Measurements from ENCODE around the gene BPIFB1.

Gene BPIFB1

GRCh38 chr20:33317424-33318095 is 34.5 kb downstream of the BPIFB1 start:
- Histone ChIP-seq H3K36me3 (ENCODE audit: control insufficient read depth, insufficient read depth, low read length) (no peaks in the 10 kb centered on the region), H3K9me3 (ENCODE audit: control insufficient read depth, low read length) (no peaks in the 10 kb centered on the region), H3K27me3 (ENCODE audit: control insufficient read depth, insufficient read depth, low read length) (peaks cover 4% of the 10 kb centered on the region), H3K4me3 (ENCODE audit: low read length) (no peak overlapping the region), H3K4me1 (ENCODE audit: control insufficient read depth, insufficient read depth, low read length) (no peaks in the 10 kb centered on the region), H3K9ac (ENCODE audit: low read length) (no peak overlapping the region)

DNA sequence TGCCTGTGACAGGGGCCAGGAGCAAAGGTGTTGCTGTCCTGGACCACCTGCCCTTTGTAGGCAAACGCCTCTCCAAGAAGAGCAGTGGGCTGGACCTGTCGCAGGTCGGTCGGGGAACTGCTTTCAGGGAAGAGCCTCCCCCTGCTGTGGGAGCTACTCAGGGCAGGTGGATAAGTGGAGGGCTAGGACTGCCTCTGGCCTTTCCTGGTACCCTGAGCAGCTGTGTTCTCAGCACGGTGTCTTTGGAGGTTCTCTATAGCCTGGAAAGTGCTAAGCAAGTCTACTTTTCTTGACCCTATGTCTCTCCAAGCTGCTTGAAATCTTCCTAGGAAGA is 35.0 kb downstream of the BPIFB1 start:
- Histone ChIP-seq H3K27me3 (ENCODE audit: control insufficient read depth, insufficient read depth, low read length) (peaks cover 4% of the 10 kb centered on the region), H3K9ac (ENCODE audit: low read length) (no peak overlapping the region), H3K4me1 (ENCODE audit: control insufficient read depth, insufficient read depth, low read length) (no peaks in the 10 kb centered on the region), H3K9me3 (ENCODE audit: control insufficient read depth, low read length) (no peaks in the 10 kb centered on the region), H3K36me3 (ENCODE audit: control insufficient read depth, insufficient read depth, low read length) (no peaks in the 10 kb centered on the region), H3K4me3 (ENCODE audit: low read length) (no peak overlapping the region)

DNA sequence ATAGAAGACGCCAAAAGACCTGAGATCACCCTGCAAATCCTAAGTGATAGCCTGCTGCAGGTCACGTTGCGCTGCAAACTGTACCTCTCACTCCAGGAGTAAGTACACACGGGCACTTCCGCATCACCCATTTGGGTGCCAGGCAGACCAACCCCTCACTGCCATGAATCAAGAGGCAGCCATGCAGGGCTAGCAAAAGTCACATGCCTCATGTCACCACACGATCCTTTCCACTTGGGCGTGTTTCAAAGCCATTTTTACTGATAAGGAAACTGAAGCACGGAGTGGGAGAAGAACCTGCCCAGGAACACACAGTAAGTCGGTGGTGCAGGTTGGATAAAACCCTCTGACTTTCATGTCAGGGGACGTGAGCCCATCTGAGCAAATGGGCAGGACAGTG is 37.0 kb downstream of the BPIFB1 start:
- Histone ChIP-seq H3K27me3 (ENCODE audit: control insufficient read depth, insufficient read depth, low read length) (peaks cover 7% of the 10 kb centered on the region), H3K9me3 (ENCODE audit: control insufficient read depth, low read length) (no peaks in the 10 kb centered on the region), H3K4me1 (ENCODE audit: control insufficient read depth, insufficient read depth, low read length) (no peaks in the 10 kb centered on the region), H3K36me3 (ENCODE audit: control insufficient read depth, insufficient read depth, low read length) (no peaks in the 10 kb centered on the region), H3K4me3 (ENCODE audit: low read length) (no peak overlapping the region), H3K9ac (ENCODE audit: low read length) (no peak overlapping the region)

DNA sequence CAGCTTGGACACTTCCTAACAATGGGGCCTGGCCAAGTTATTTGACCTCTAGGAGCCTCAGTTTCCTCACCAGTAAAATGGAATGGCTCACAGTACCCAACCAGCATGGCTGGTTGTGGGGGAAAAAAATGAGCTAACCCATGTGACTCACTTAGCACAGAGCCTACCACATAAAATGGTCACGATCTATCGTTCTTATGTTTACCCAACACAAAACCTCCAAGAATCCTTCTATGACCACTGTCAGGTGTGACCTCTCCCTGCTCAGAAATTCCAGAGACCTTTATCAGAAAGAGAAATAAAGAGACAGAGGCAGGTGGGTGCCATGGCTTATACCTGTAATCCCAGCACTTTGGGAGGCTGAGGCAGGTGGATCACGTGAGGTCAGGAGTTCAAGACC is 39.4 kb downstream of the BPIFB1 start:
- no peaks in the 10 kb centered on the region for H3K9me3 ChIP-seq (ENCODE audit: control insufficient read depth, low read length)
- no peak overlapping the region for H3K9ac ChIP-seq (ENCODE audit: low read length)
- H3K4me1 ChIP-seq (ENCODE audit: control insufficient read depth, insufficient read depth, low read length): no peaks in the 10 kb centered on the region
- H3K36me3 ChIP-seq (ENCODE audit: control insufficient read depth, insufficient read depth, low read length): no peaks in the 10 kb centered on the region
- peaks cover 7% of the 10 kb centered on the region for H3K27me3 ChIP-seq (ENCODE audit: control insufficient read depth, insufficient read depth, low read length)
- H3K4me3 ChIP-seq (ENCODE audit: low read length): no peak overlapping the region

DNA sequence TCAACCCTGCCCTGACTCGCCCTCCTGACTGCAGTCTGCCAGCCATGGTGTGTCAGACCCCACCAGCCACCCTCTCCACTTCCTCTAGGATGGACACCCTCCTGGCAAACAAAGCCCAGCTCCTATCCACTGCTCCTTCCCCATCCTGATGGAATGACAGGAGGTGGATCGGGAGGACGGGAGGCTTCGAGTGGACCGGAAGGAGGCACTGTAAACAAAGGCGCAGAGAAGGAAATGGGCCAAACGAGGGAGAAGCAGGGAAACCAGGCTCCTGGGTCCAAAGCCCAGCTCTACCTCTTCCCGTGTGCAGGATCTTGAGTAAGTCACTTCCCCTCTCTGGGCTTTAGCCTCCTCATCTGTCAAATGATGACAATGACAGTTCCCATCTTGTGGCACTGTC is 40.2 kb downstream of the BPIFB1 start:
- Histone ChIP-seq H3K4me1 (ENCODE audit: control insufficient read depth, insufficient read depth, low read length) (no peaks in the 10 kb centered on the region), H3K27me3 (ENCODE audit: control insufficient read depth, insufficient read depth, low read length) (peaks cover 7% of the 10 kb centered on the region), H3K36me3 (ENCODE audit: control insufficient read depth, insufficient read depth, low read length) (no peaks in the 10 kb centered on the region), H3K9ac (ENCODE audit: low read length) (no peak overlapping the region), H3K4me3 (ENCODE audit: low read length) (no peak overlapping the region), H3K9me3 (ENCODE audit: control insufficient read depth, low read length) (no peaks in the 10 kb centered on the region)

GRCh38 chr20:33325350-33325749 is 42.3 kb downstream of the BPIFB1 start:
- Histone ChIP-seq H3K4me3 (ENCODE audit: low read length) (no peak overlapping the region), H3K4me1 (ENCODE audit: control insufficient read depth, insufficient read depth, low read length) (no peaks in the 10 kb centered on the region), H3K36me3 (ENCODE audit: control insufficient read depth, insufficient read depth, low read length) (no peaks in the 10 kb centered on the region), H3K27me3 (ENCODE audit: control insufficient read depth, insufficient read depth, low read length) (peaks cover 9% of the 10 kb centered on the region), H3K9me3 (ENCODE audit: control insufficient read depth, low read length) (no peaks in the 10 kb centered on the region), H3K9ac (ENCODE audit: low read length) (no peak overlapping the region)

- Histone ChIP-seq H3K36me3 (ENCODE audit: control insufficient read depth, insufficient read depth, low read length) (no peaks in the 10 kb centered on the region), H3K9ac (ENCODE audit: low read length) (no peak overlapping the region), H3K27me3 (ENCODE audit: control insufficient read depth, insufficient read depth, low read length) (peaks cover 9% of the 10 kb centered on the region), H3K4me3 (ENCODE audit: low read length) (no peak overlapping the region), H3K4me1 (ENCODE audit: control insufficient read depth, insufficient read depth, low read length) (no peaks in the 10 kb centered on the region), H3K9me3 (ENCODE audit: control insufficient read depth, low read length) (no peaks in the 10 kb centered on the region)
These were observed 45.4 kb downstream of the BPIFB1 start for GRCh38 chr20:33328157-33329137.

GRCh38 chr20:33332905-33333456 is 50.0 kb downstream of the BPIFB1 start:
- Histone ChIP-seq H3K27me3 (ENCODE audit: control insufficient read depth, insufficient read depth, low read length) (peaks cover 5% of the 10 kb centered on the region), H3K4me1 (ENCODE audit: control insufficient read depth, insufficient read depth, low read length) (no peaks in the 10 kb centered on the region)

DNA sequence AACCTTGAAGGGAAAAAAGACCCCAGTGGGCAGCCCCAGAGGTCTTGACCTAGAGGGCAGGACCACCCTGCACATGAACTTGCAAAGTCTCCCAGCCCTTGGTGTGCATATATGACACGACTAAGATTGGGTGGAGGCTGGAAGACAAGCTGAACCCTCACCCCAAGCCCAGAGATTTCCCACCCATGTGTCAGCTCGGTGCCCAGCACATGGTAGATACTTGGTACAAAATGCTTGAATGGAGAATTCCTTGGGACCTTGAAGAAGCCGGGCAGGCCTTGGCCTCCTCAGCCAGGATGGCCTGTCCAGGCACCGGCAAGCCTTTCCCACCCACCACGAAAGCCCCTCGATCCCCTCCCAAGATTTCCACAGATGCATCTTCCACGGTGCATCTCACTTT is 50.6 kb downstream of the BPIFB1 start:
- Histone ChIP-seq H3K9ac (ENCODE audit: low read length) (no peak overlapping the region), H3K27me3 (ENCODE audit: control insufficient read depth, insufficient read depth, low read length) (peaks cover 5% of the 10 kb centered on the region), H3K9me3 (ENCODE audit: control insufficient read depth, low read length) (no peaks in the 10 kb centered on the region), H3K4me3 (ENCODE audit: low read length) (no peak overlapping the region), H3K36me3 (ENCODE audit: control insufficient read depth, insufficient read depth, low read length) (no peaks in the 10 kb centered on the region), H3K4me1 (ENCODE audit: control insufficient read depth, insufficient read depth, low read length) (no peaks in the 10 kb centered on the region)

More at GRCh38 chr20:33332905-33333456, 50.0 kb downstream of the BPIFB1 start:
- Histone ChIP-seq H3K4me3 (ENCODE audit: low read length) (no peak overlapping the region), H3K9ac (ENCODE audit: low read length) (no peak overlapping the region), H3K9me3 (ENCODE audit: control insufficient read depth, low read length) (no peaks in the 10 kb centered on the region), H3K36me3 (ENCODE audit: control insufficient read depth, insufficient read depth, low read length) (no peaks in the 10 kb centered on the region)

DNA sequence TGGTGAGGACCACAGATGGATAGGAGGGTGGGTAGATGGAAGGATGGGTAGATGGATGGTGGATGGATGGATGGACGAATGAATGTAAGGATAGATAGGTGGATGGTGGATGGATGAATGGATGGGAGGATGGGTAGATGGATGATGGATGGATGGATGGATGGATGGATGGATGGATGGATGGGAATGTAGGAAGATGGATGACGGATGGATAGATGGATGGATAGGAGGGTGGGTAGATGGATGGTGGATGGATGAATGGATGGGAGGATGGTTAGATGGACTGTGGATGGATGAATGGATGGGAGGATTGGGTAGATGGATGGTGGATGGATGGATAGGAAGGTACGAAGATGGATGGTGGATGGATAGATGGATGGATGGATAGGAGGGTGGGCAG is 51.1 kb downstream of the BPIFB1 start:
- Histone ChIP-seq H3K9ac (ENCODE audit: low read length) (no peak overlapping the region), H3K36me3 (ENCODE audit: control insufficient read depth, insufficient read depth, low read length) (no peaks in the 10 kb centered on the region), H3K4me1 (ENCODE audit: control insufficient read depth, insufficient read depth, low read length) (no peaks in the 10 kb centered on the region), H3K27me3 (ENCODE audit: control insufficient read depth, insufficient read depth, low read length) (peaks cover 5% of the 10 kb centered on the region), H3K9me3 (ENCODE audit: control insufficient read depth, low read length) (no peaks in the 10 kb centered on the region), H3K4me3 (ENCODE audit: low read length) (no peak overlapping the region)

GRCh38 chr20:33336375-33336774 is 53.4 kb downstream of the BPIFB1 start:
- H3K4me1 ChIP-seq (ENCODE audit: control insufficient read depth, insufficient read depth, low read length): no peaks in the 10 kb centered on the region
- H3K9me3 ChIP-seq (ENCODE audit: control insufficient read depth, low read length): no peaks in the 10 kb centered on the region
- H3K36me3 ChIP-seq (ENCODE audit: control insufficient read depth, insufficient read depth, low read length): no peaks in the 10 kb centered on the region
- H3K4me3 ChIP-seq (ENCODE audit: low read length): no peak overlapping the region
- no peak overlapping the region for H3K9ac ChIP-seq (ENCODE audit: low read length)
- no peaks in the 10 kb centered on the region for H3K27me3 ChIP-seq (ENCODE audit: control insufficient read depth, insufficient read depth, low read length)

GRCh38 chr20:33337119-33337518 is 54.1 kb downstream of the BPIFB1 start:
- H3K9ac ChIP-seq (ENCODE audit: low read length): no peak overlapping the region
- H3K36me3 ChIP-seq (ENCODE audit: control insufficient read depth, insufficient read depth, low read length): no peaks in the 10 kb centered on the region
- no peaks in the 10 kb centered on the region for H3K9me3 ChIP-seq (ENCODE audit: control insufficient read depth, low read length)
- no peaks in the 10 kb centered on the region for H3K4me1 ChIP-seq (ENCODE audit: control insufficient read depth, insufficient read depth, low read length)
- H3K4me3 ChIP-seq (ENCODE audit: low read length): no peak overlapping the region
- H3K27me3 ChIP-seq (ENCODE audit: control insufficient read depth, insufficient read depth, low read length): no peaks in the 10 kb centered on the region

Measured in mucosa of stomach (tissue), 1 donor.